BLaER1 treated with 17β-estradiol and CSF1 and Interleukin-3, amounts not matched to agents 10 nM and 100 nM (cell line): ENCODE results near the gene SLC47A1.

Experiments used
- H3K27ac ChIP-seq, 11 experiments: shearing (Covaris generic); formaldehyde crosslinking; 2 replicates each; pipeline ENCODE4 v1.8.1; 2022
- H3K27me3 ChIP-seq, 11 experiments: shearing (Covaris generic); formaldehyde crosslinking; 2 replicates each; pipeline ENCODE4 v1.8.1; 2022
- H3K36me3 ChIP-seq, 11 experiments: shearing (Covaris generic); formaldehyde crosslinking; 2 replicates each; pipeline ENCODE4 v1.8.1; 2022
- H3K4me1 ChIP-seq, 10 experiments: shearing (Covaris generic); formaldehyde crosslinking; 2 replicates each; pipeline ENCODE4 v1.8.1; 2022
- H3K4me2 ChIP-seq, 11 experiments: shearing (Covaris generic); formaldehyde crosslinking; 2 replicates each; pipeline ENCODE4 v1.8.1; 2022
- H3K4me3 ChIP-seq, 10 experiments: shearing (Covaris generic); formaldehyde crosslinking; 2 replicates each; pipeline ENCODE4 v1.8.1; 2022
- H3K9ac ChIP-seq, 11 experiments: shearing (Covaris generic); formaldehyde crosslinking; 2 replicates each; pipeline ENCODE4 v1.8.1; 2022
- H3K9me3 ChIP-seq, 11 experiments: shearing (Covaris generic); formaldehyde crosslinking; replicated peaks in 1 of 11; 2 replicates each; pipeline ENCODE4 v1.8.1; 2022
- H4K20me1 ChIP-seq, 11 experiments: shearing (Covaris generic); formaldehyde crosslinking; 2 replicates each; pipeline ENCODE4 v1.8.1; 2022
- Cebpa-rat ChIP-seq, 11 experiments: shearing (Covaris generic); IDR thresholded peaks; 2 replicates each; pipeline ENCODE4 v1.8.1; 2022

SLC47A1 gene

DNA sequence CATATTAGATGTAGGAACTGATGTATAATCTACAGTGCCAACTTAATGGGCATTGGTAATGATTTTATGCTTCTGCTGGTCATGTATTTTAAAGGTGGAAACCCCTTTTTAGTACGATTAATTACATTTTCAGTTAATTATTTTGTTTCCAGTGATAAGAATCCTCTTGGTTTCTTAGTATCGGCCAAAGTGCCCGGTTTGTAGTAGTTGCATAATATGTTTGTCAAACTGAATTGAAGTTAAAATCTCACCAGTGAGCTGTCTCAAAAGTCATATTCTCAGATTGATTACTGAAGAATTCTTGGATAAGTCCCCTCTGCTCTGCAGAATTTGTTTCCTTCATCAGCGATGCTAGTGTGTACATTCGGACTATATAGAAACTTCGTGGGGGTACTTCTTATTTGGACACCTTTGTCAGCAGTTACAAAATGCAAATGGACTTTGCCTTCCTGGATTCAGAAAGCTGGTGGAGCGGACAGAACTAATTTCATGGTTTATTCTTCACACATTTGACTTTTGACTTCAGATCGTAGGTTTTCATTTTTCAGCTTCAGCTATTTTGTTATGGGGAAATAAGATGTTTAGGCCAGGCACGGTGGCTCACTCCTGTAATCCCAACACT lies 28.2 kb downstream of the SLC47A1 start:
- Histone ChIP-seq H3K36me3 (no peaks in the 10 kb centered on the region), H3K4me3 (no peak overlapping the region), H3K27ac (no peak overlapping the region), H3K9ac (no peak overlapping the region), H3K27me3 (no peaks in the 10 kb centered on the region), H3K9me3 (peaks cover 0 to 13% (median 8%) of the 10 kb centered on the region in 11 experiments; a peak in 13 of 22 replicates), H4K20me1 (no peaks in the 10 kb centered on the region), H3K4me1 (no peaks in the 10 kb centered on the region), H3K4me2 (no peak overlapping the region)
- TF ChIP-seq Cebpa-rat (IDR thresholded peaks at IDR 0.05): no peak

GRCh38 chr17:19565817-19566575 lies 32.3 kb downstream of the SLC47A1 start:
- no peak for TF ChIP-seq Cebpa-rat (IDR thresholded peaks at IDR 0.05)
- H3K4me2 ChIP-seq: no peak overlapping the region
- no peaks in the 10 kb centered on the region for H4K20me1 ChIP-seq
- no peaks in the 10 kb centered on the region for H3K36me3 ChIP-seq
- no peaks in the 10 kb centered on the region for H3K27me3 ChIP-seq
- no peak overlapping the region for H3K4me3 ChIP-seq
- H3K27ac ChIP-seq: no peak overlapping the region
- peaks cover 8 to 24% (median 20%) of the 10 kb centered on the region in 10 experiments for H3K4me1 ChIP-seq
- H3K9me3 ChIP-seq: no peaks in the 10 kb centered on the region
- H3K9ac ChIP-seq: no peak overlapping the region

- no peaks in the 10 kb centered on the region for H4K20me1 ChIP-seq
- no peak overlapping the region for H3K4me2 ChIP-seq
- no peak for TF ChIP-seq Cebpa-rat (IDR thresholded peaks at IDR 0.05)
- H3K4me3 ChIP-seq: no peak overlapping the region
- H3K27ac ChIP-seq: no peak overlapping the region
- no peaks in the 10 kb centered on the region for H3K36me3 ChIP-seq
- no peak overlapping the region for H3K9ac ChIP-seq
- no peaks in the 10 kb centered on the region for H3K27me3 ChIP-seq
- no peaks in the 10 kb centered on the region for H3K9me3 ChIP-seq
- H3K4me1 ChIP-seq: peaks cover 8 to 36% (median 26%) of the 10 kb centered on the region in 10 experiments
Observed at GRCh38 chr17:19567216-19568015, 33.8 kb downstream of the SLC47A1 start.

GRCh38 chr17:19568016-19568350 lies 34.3 kb downstream of the SLC47A1 start:
- H3K9ac ChIP-seq: no peak overlapping the region
- no peaks in the 10 kb centered on the region for H3K9me3 ChIP-seq
- H3K4me3 ChIP-seq: no peak overlapping the region
- H3K4me2 ChIP-seq: no peak overlapping the region
- no peaks in the 10 kb centered on the region for H3K36me3 ChIP-seq
- no peak overlapping the region for H3K27ac ChIP-seq
- TF ChIP-seq Cebpa-rat (IDR thresholded peaks at IDR 0.05): no peak
- H3K27me3 ChIP-seq: no peaks in the 10 kb centered on the region
- H3K4me1 ChIP-seq: peaks cover 8 to 42% (median 26%) of the 10 kb centered on the region in 10 experiments
- no peaks in the 10 kb centered on the region for H4K20me1 ChIP-seq

DNA sequence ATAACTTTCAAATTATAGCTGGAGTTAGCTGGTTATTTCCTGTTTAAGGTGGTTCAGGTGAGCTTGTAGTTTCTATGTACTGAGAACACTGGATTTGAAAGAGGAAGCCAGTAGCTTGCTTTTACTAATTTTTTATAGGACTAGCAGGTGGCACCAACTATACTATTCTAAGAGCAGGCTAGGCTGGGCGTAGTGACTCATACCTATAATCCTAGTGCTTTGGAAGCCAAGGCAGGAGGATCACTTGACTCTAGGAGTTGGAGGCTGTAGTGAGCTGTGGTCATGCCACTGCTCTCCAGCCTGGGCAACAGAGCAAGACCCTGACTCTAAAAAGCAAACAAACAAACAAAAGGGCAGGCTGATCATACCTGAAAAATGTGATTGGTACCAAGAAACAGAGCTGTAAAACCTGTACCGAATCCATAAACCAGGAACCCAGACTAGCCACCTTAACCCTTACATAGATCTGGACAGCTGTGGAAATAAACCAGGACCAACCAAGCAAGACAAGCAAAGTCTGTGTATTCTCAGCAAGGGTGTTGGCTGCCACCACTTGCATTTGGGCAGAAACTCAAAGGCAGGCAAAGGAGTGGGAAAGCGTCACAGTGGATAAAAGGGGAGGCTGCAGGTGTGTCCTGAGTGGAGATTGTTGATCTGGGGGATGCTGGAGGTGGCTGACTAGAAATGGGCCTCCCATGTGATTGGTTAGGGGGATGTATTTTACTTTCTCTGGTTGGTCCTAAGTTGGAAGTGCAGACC lies 36.3 kb downstream of the SLC47A1 start:
- no peaks in the 10 kb centered on the region for H3K27me3 ChIP-seq
- H3K4me1 ChIP-seq: peaks cover 8 to 43% (median 26%) of the 10 kb centered on the region in 10 experiments
- no peaks in the 10 kb centered on the region for H3K36me3 ChIP-seq
- H3K4me3 ChIP-seq: no peak overlapping the region
- TF ChIP-seq Cebpa-rat (IDR thresholded peaks at IDR 0.05): no peak; a peak in 1 of 22 replicates
- H3K9me3 ChIP-seq: no peaks in the 10 kb centered on the region
- H4K20me1 ChIP-seq: no peaks in the 10 kb centered on the region
- H3K9ac ChIP-seq: peak overlapping the region in 3 of 11 experiments; percentile 29 to 65 (median 50); a peak in 4 of 22 replicates
- H3K27ac ChIP-seq: peak overlapping the region in 7 of 11 experiments; percentile 1 to 77 (median 41); a peak in 11 of 22 replicates
- H3K4me2 ChIP-seq: peak overlapping the region; percentile 36 to 81 (median 71)

DNA sequence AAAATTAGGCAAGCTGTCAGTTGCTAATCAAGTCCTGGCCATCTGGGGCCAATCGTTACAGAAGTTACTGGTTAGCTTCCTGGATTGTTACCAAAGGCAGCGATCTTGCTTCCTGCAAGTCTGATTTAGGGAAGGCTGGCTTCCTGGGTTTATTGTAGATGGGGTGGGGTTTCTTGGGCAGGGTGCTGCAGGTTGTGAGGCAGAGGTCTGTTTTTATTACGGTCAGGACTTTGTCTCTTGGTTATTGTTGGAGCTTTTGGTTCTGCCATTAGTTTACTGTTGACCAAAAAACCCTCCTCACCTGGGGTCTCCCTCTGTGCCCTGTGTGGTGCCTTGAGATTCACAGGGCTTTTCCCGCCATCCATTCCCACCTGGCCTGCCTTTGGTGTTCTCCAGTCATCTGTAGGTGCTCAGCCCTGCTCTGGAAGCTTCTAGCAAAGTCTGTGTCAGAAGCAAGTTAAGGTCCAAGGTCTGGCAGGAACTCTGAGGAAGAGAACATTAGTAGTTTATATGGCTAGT lies 36.9 kb downstream of the SLC47A1 start:
- peaks cover 8 to 43% (median 26%) of the 10 kb centered on the region in 10 experiments for H3K4me1 ChIP-seq
- H3K4me2 ChIP-seq: peak overlapping the region; percentile 36 to 81 (median 71)
- peak overlapping the region in 8 of 11 experiments; percentile 22 to 77 (median 54); a peak in 14 of 22 replicates for H3K27ac ChIP-seq
- H3K27me3 ChIP-seq: no peaks in the 10 kb centered on the region
- TF ChIP-seq Cebpa-rat (IDR thresholded peaks at IDR 0.05): peak in 2 of 11 experiments; percentile 14 to 54; a peak in 1 of 22 replicates
- no peaks in the 10 kb centered on the region for H4K20me1 ChIP-seq
- peak overlapping the region in 3 of 11 experiments; percentile 50 to 65 (median 56); a peak in 4 of 22 replicates for H3K9ac ChIP-seq
- H3K9me3 ChIP-seq: no peaks in the 10 kb centered on the region
- H3K36me3 ChIP-seq: no peaks in the 10 kb centered on the region
- 0 out of 20 replicates have a peak overlapping the region, but pooled peaks of 2 of the 10 experiments have one; percentile 7 to 14 for H3K4me3 ChIP-seq

GRCh38 chr17:19573075-19573474 lies 39.4 kb downstream of the SLC47A1 start:
- Histone ChIP-seq H3K4me3 (no peak overlapping the region), H3K9me3 (no peaks in the 10 kb centered on the region), H3K36me3 (no peaks in the 10 kb centered on the region), H3K4me2 (no peak overlapping the region), H3K9ac (no peak overlapping the region), H3K27me3 (no peaks in the 10 kb centered on the region), H4K20me1 (no peaks in the 10 kb centered on the region), H3K4me1 (peaks cover 8 to 43% (median 26%) of the 10 kb centered on the region in 10 experiments), H3K27ac (no peak overlapping the region)
- TF ChIP-seq Cebpa-rat (IDR thresholded peaks at IDR 0.05): no peak

DNA sequence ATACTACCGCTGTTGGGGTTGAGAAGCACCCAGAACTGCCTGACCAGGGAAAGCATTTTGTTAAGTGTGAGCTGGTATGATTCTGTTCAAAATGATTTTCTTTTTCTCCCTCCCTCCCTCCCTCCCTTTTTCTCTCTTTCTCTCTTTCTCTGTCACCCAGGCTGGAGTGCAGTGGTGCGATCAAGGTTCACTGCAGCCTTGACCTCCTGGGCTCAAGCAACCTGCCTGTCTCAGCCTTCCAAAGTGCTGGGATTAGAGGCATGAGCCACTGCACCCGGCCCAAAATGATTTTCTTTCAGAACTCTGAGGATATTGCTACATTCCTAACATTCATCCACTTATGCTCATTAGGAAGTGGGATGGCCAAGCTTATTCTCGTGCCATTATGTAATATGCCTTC lies 41.3 kb downstream of the SLC47A1 start:
- H4K20me1 ChIP-seq: no peaks in the 10 kb centered on the region

More for the DNA sequence above, 41.3 kb downstream of the SLC47A1 start:
- Histone ChIP-seq H3K4me1 (peaks cover 8 to 31% (median 18%) of the 10 kb centered on the region in 10 experiments), H3K27ac (no peak overlapping the region), H3K4me2 (no peak overlapping the region), H3K4me3 (no peak overlapping the region), H3K9me3 (peaks cover 0 to under 1% (median 0%) of the 10 kb centered on the region in 11 experiments; a peak in 1 of 22 replicates), H3K36me3 (no peaks in the 10 kb centered on the region), H3K27me3 (no peaks in the 10 kb centered on the region), H3K9ac (no peak overlapping the region)
- no peak for TF ChIP-seq Cebpa-rat (IDR thresholded peaks at IDR 0.05)
